Measurements from ENCODE around the gene COLGALT1.

DNA sequence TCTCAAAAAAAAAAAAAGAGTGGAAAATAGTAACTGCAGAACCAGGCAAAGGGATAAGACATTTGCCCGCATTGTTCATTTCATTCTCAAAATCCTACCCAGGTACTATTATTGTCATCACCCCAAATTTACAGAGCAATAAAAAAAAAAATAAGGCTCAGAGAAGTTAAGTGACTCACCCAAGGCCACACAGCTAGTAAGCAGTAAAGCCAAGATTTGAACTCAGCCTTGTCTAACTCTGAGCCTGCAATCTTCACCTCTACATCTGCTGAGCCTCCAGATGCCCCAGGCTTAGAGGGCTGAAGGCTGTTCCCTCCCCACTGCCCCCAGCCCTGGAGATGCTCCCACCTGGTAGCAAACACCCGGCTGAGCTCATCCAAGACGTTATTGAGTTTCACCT, 71.7 kb downstream of the COLGALT1 start:
- TF ChIP-seq TAF1 (IDR thresholded peaks at IDR 0.05; ENCODE audit: borderline replicate concordance, insufficient read depth, low read length) (no peak), POLR2AphosphoS5 (IDR thresholded peaks at IDR 0.05; ENCODE audit: low read depth, low read length) (no peak)
- TF ChIP-seq, protein P1, sequence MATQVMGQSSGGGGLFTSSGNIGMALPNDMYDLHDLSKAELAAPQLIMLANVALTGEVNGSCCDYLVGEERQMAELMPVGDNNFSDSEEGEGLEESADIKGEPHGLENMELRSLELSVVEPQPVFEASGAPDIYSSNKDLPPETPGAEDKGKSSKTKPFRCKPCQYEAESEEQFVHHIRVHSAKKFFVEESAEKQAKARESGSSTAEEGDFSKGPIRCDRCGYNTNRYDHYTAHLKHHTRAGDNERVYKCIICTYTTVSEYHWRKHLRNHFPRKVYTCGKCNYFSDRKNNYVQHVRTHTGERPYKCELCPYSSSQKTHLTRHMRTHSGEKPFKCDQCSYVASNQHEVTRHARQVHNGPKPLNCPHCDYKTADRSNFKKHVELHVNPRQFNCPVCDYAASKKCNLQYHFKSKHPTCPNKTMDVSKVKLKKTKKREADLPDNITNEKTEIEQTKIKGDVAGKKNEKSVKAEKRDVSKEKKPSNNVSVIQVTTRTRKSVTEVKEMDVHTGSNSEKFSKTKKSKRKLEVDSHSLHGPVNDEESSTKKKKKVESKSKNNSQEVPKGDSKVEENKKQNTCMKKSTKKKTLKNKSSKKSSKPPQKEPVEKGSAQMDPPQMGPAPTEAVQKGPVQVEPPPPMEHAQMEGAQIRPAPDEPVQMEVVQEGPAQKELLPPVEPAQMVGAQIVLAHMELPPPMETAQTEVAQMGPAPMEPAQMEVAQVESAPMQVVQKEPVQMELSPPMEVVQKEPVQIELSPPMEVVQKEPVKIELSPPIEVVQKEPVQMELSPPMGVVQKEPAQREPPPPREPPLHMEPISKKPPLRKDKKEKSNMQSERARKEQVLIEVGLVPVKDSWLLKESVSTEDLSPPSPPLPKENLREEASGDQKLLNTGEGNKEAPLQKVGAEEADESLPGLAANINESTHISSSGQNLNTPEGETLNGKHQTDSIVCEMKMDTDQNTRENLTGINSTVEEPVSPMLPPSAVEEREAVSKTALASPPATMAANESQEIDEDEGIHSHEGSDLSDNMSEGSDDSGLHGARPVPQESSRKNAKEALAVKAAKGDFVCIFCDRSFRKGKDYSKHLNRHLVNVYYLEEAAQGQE (IDR thresholded peaks at IDR 0.05; ENCODE audit: insufficient read depth in 1 of 2, low read depth in 2 of 2, low read length in 2 of 2), result no peak

Measured in PFSK-1 (cell line).